ENCODE data around the gene THAP3.

DNA sequence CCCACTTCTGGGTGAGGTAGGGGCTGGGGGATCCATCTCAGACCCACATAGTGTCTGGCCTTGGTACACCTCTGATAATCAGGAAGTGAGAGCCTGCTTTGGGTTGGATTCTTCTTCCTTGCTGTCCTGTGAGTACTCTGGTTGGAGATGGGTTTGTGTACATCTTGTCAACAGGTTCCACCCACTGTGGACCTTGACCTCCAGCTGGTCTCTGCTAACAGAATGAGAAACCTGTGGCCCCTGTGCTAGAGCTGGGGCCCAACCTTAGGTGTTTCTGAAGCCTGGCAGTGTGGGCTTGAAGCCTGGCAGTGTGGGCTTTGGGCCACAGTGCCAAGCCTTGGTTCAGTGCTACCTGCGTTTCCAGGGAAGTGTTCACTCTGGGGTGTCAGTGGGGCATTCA is 42.3 kb upstream of the THAP3 start:
- TF ChIP-seq, protein P1, sequence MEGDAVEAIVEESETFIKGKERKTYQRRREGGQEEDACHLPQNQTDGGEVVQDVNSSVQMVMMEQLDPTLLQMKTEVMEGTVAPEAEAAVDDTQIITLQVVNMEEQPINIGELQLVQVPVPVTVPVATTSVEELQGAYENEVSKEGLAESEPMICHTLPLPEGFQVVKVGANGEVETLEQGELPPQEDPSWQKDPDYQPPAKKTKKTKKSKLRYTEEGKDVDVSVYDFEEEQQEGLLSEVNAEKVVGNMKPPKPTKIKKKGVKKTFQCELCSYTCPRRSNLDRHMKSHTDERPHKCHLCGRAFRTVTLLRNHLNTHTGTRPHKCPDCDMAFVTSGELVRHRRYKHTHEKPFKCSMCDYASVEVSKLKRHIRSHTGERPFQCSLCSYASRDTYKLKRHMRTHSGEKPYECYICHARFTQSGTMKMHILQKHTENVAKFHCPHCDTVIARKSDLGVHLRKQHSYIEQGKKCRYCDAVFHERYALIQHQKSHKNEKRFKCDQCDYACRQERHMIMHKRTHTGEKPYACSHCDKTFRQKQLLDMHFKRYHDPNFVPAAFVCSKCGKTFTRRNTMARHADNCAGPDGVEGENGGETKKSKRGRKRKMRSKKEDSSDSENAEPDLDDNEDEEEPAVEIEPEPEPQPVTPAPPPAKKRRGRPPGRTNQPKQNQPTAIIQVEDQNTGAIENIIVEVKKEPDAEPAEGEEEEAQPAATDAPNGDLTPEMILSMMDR (IDR thresholded peaks at IDR 0.05), result no peak
- TF ChIP-seq POLR2AphosphoS5 (IDR thresholded peaks at IDR 0.05) (no peak), POLR2A (IDR thresholded peaks at IDR 0.05; ENCODE audit: low read depth) (no peak), EP300 (IDR thresholded peaks at IDR 0.05) (no peak)

Data from esophagus muscularis mucosa (tissue), 4 donors.